HepG2 (cell line): ENCODE results near the gene TPST2. TPM values are rescaled to one million over a fixed set of nuclear protein-coding genes. Genes with fewer than 3 reads are reported as not detected.

ENCODE experiments used
- ATF1 ChIP-seq: IDR thresholded peaks from 2 replicates; pipeline ENCODE4 v1.6.1; 2016; ENCODE audit warnings: mild to moderate bottlenecking, control low read depth
- GFI1 ChIP-seq: sonication (generic); formaldehyde crosslinking; IDR thresholded peaks from 2 replicates; pipeline ENCODE4 v1.5.0; 2020; ENCODE audit warnings: missing genetic modification reagents, mild to moderate bottlenecking, borderline replicate concordance
- GMEB2 ChIP-seq: IDR thresholded peaks from 2 replicates; pipeline ENCODE4 v1.6.1; 2016; ENCODE audit warnings: missing biosample characterization, missing genetic modification reagents, low read depth
- GZF1 ChIP-seq: sonication (generic); formaldehyde crosslinking; IDR thresholded peaks from 2 replicates; pipeline ENCODE4 v1.5.1; 2020; ENCODE audit warnings: mild to moderate bottlenecking, missing genetic modification reagents
- HNF4A ChIP-seq: sonication (generic); formaldehyde crosslinking; IDR thresholded peaks from 2 replicates; pipeline ENCODE4 v1.4.0; 2020; ENCODE audit warnings: missing genetic modification reagents
- ISX ChIP-seq: sonication (generic); formaldehyde crosslinking; conservative IDR thresholded peaks from 2 replicates; pipeline ENCODE4 v1.5.0; 2020; ENCODE audit warnings: missing genetic modification reagents
- NFIB ChIP-seq: sonication (generic); formaldehyde crosslinking; IDR thresholded peaks from 2 replicates; pipeline ENCODE4 v1.9.0; 2021; ENCODE audit warnings: missing genetic modification reagents, mild to moderate bottlenecking, borderline replicate concordance
- NR2C2 ChIP-seq: sonication (generic); formaldehyde crosslinking; IDR thresholded peaks from 2 replicates; pipeline ENCODE4 v1.4.0; 2020; ENCODE audit warnings: missing genetic modification reagents, mild to moderate bottlenecking, moderate library complexity, borderline replicate concordance
- RELA ChIP-seq: sonication (generic); formaldehyde crosslinking; IDR thresholded peaks from 2 replicates; pipeline ENCODE4 v1.4.0; 2020; ENCODE audit warnings: missing genetic modification reagents
- SRY ChIP-seq: sonication (generic); formaldehyde crosslinking; IDR thresholded peaks from 2 replicates; pipeline ENCODE4 v1.8.0; 2022; ENCODE audit warnings: mild to moderate bottlenecking, missing genetic modification reagents
- TCF7L2 ChIP-seq: IDR thresholded peaks from 2 replicates; pipeline ENCODE4 v1.6.1; 2011; ENCODE audit warnings: mild to moderate bottlenecking, low read depth, low read length, moderate library complexity
- ZFYVE20 ChIP-seq: sonication (generic); formaldehyde crosslinking; IDR thresholded peaks from 2 replicates; pipeline ENCODE4 v1.8.0; 2023; ENCODE audit warnings: low read depth, mild to moderate bottlenecking, moderate library complexity, missing genetic modification reagents, borderline replicate concordance
- ZMYM4 ChIP-seq: sonication (generic); formaldehyde crosslinking; IDR thresholded peaks from 2 replicates; pipeline ENCODE4 v1.8.1; 2023; ENCODE audit warnings: mild to moderate bottlenecking, missing genetic modification reagents
- ZNF230 ChIP-seq: sonication (generic); formaldehyde crosslinking; IDR thresholded peaks from 2 replicates; pipeline ENCODE4 v1.4.0; 2020; ENCODE audit warnings: mild to moderate bottlenecking, missing genetic modification reagents
- ZNF282 ChIP-seq: fragments of 450-650 bp; IDR thresholded peaks from 2 replicates; pipeline ENCODE4 v1.6.1; 2018; ENCODE audit not compliant: partially characterized antibody
- ZNF331 ChIP-seq: sonication (generic); formaldehyde crosslinking; IDR thresholded peaks from 2 replicates; pipeline ENCODE4 v1.4.0; 2020; ENCODE audit warnings: missing genetic modification reagents
- ZNF496 ChIP-seq: sonication (generic); formaldehyde crosslinking; IDR thresholded peaks from 2 replicates; pipeline ENCODE4 v1.8.1; 2023; ENCODE audit warnings: mild to moderate bottlenecking, moderate library complexity, missing genetic modification reagents; ENCODE audit not compliant: insufficient replicate concordance
- ZNF660 ChIP-seq: sonication (generic); formaldehyde crosslinking; IDR thresholded peaks from 2 replicates; pipeline ENCODE4 v1.5.1; 2020; ENCODE audit warnings: mild to moderate bottlenecking, low read depth, missing genetic modification reagents, borderline replicate concordance
- ZNF672 ChIP-seq: sonication (generic); formaldehyde crosslinking; IDR thresholded peaks from 2 replicates; pipeline ENCODE4 v1.8.1; 2022; ENCODE audit warnings: missing genetic modification reagents
- ZNF891 ChIP-seq: sonication (generic); formaldehyde crosslinking; IDR thresholded peaks from 2 replicates; pipeline ENCODE4 v1.5.0; 2020; ENCODE audit warnings: mild to moderate bottlenecking, missing genetic modification reagents
- ZSCAN5A ChIP-seq: sonication (generic); formaldehyde crosslinking; IDR thresholded peaks from 2 replicates; pipeline ENCODE4 v1.8.0; 2022; ENCODE audit warnings: mild to moderate bottlenecking, missing genetic modification reagents, borderline replicate concordance
- polyA plus RNA-seq, 8 experiments: library from polyadenylated mRNA; depleted of rRNA in 3 of 8; stranded (reverse) in 7 of 8; unstranded in 1 of 8; fragments of >200 nt; fragmentation: Illumina TruSeq in 4 of 8; extraction: Trizol in 4 of 8; gene quantifications; 2 replicates each; pipeline versions ENCODE4 v1.2.1 to v1.2.3, GENCODE V29; 2011 to 2016; ENCODE audit warnings: low read depth in 4 of 8, missing spikeins in 1 of 8, mixed read lengths in 1 of 8; ENCODE audit not compliant: insufficient read depth in 1 of 8
- total RNA-seq, 5 experiments: library from RNA; depleted of rRNA; stranded (reverse); fragments of >200 nt; fragmentation: Illumina TruSeq; extraction: Trizol; gene quantifications; 2 replicates each; pipeline ENCODE4 v1.2.3, GENCODE V29; 2016; ENCODE audit warnings: low read depth in 1 of 5
- TF ChIP-seq, protein P1 (sequence below): sonication (generic); formaldehyde crosslinking; conservative IDR thresholded peaks from 2 replicates; pipeline ENCODE4 v1.4.0; 2020; ENCODE audit warnings: missing genetic modification reagents
- TF ChIP-seq, protein P2 (sequence below): sonication (generic); formaldehyde crosslinking; IDR thresholded peaks from 2 replicates; pipeline ENCODE4 v1.5.1; 2020; ENCODE audit warnings: missing genetic modification reagents, mild to moderate bottlenecking, borderline replicate concordance

Gene TPST2
- total and polyA plus RNA-seq, 2 of the 13 experiments (the other 11 are each of a cell fraction or from before 2014, with no cell fraction given), result 15.2 to 23.8 TPM

- TF ChIP-seq ISX (CRISPR knock-in tag) (no peak), GMEB2 (CRISPR knock-in tag) (peak; percentile 81), ZNF660 (no peak), GFI1 (CRISPR knock-in tag) (no peak; the same call in 1 of the 2 replicates), HNF4A (peak; percentile 54), ATF1 (CRISPR knock-in tag) (peak; percentile 97), NR2C2 (peak; percentile 90), ZNF282 (no peak), SRY (CRISPR knock-in tag) (peak; percentile 75; the same call in 1 of the 2 replicates), ZMYM4 (CRISPR knock-in tag) (peak; percentile 89), ZFYVE20 (CRISPR knock-in tag) (no peak), ZNF230 (CRISPR knock-in tag) (no peak), ZNF891 (peak; percentile 83), ZNF331 (peak; percentile 88), TCF7L2 (no peak), ZSCAN5A (CRISPR knock-in tag) (no peak), GZF1 (CRISPR knock-in tag) (no peak), RELA (CRISPR knock-in tag) (peak; percentile 51; the same call in 1 of the 2 replicates), ZNF672 (CRISPR knock-in tag) (no peak), NFIB (CRISPR knock-in tag) (no peak), ZNF496 (no peak)
- TF ChIP-seq, protein P1, sequence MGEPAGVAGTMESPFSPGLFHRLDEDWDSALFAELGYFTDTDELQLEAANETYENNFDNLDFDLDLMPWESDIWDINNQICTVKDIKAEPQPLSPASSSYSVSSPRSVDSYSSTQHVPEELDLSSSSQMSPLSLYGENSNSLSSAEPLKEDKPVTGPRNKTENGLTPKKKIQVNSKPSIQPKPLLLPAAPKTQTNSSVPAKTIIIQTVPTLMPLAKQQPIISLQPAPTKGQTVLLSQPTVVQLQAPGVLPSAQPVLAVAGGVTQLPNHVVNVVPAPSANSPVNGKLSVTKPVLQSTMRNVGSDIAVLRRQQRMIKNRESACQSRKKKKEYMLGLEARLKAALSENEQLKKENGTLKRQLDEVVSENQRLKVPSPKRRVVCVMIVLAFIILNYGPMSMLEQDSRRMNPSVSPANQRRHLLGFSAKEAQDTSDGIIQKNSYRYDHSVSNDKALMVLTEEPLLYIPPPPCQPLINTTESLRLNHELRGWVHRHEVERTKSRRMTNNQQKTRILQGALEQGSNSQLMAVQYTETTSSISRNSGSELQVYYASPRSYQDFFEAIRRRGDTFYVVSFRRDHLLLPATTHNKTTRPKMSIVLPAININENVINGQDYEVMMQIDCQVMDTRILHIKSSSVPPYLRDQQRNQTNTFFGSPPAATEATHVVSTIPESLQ, result no peak
- TF ChIP-seq, protein P2, sequence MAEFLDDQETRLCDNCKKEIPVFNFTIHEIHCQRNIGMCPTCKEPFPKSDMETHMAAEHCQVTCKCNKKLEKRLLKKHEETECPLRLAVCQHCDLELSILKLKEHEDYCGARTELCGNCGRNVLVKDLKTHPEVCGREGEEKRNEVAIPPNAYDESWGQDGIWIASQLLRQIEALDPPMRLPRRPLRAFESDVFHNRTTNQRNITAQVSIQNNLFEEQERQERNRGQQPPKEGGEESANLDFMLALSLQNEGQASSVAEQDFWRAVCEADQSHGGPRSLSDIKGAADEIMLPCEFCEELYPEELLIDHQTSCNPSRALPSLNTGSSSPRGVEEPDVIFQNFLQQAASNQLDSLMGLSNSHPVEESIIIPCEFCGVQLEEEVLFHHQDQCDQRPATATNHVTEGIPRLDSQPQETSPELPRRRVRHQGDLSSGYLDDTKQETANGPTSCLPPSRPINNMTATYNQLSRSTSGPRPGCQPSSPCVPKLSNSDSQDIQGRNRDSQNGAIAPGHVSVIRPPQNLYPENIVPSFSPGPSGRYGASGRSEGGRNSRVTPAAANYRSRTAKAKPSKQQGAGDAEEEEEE, result peak; percentile 35; the same call in 1 of the 2 replicates
Observed at GRCh38 chr22:26483439-26484359, 106.2 kb downstream of the TPST2 start, which contains the start of the genes HPS4 and SRRD (continued).
